Ammon's horn (tissue), 1 donor: ENCODE measurements around the gene RALBP1.
"Not testable (repeated sequence)": the region's sequence is repeated elsewhere in the genome, so short reads cannot be mapped to it uniquely, and the experiment has no call there.

Experiments
- DNase-seq: peaks from one replicate; pipeline ENCODE4 v3.0.0-alpha.2; 2016; ENCODE audit warnings: low spot score

Gene RALBP1

DNA sequence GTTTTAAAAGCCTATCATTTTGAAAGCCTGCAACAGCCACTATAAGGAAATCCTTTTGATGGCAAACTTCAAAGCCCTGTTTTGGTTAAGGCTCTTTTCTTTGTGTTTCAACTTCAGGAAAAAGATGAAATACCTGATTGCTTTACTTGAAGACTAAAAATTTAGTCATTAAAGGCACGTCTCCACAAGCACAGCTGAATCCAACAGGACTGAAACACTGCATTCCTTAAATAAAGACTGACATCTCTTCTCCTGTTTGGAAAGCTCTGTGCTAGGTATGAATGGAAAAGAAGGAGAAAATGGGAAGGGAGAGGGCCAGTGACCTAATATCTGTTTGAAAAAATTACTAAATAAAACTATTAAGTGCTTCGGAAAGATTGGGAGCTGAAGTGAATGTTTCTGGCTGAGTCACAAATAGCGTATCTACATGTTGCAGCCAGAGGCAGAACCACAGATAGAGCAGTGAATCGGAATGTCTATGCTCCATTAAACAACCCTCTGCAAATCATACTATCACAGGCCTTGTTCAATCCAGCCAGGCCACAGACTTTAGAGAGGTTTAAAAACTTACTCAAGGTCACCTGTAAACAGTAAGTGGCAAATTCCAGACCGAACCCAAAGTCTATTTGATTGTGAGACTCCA lies 21.1 kb upstream of the RALBP1 start:
- no peak for DNase-seq

DNA sequence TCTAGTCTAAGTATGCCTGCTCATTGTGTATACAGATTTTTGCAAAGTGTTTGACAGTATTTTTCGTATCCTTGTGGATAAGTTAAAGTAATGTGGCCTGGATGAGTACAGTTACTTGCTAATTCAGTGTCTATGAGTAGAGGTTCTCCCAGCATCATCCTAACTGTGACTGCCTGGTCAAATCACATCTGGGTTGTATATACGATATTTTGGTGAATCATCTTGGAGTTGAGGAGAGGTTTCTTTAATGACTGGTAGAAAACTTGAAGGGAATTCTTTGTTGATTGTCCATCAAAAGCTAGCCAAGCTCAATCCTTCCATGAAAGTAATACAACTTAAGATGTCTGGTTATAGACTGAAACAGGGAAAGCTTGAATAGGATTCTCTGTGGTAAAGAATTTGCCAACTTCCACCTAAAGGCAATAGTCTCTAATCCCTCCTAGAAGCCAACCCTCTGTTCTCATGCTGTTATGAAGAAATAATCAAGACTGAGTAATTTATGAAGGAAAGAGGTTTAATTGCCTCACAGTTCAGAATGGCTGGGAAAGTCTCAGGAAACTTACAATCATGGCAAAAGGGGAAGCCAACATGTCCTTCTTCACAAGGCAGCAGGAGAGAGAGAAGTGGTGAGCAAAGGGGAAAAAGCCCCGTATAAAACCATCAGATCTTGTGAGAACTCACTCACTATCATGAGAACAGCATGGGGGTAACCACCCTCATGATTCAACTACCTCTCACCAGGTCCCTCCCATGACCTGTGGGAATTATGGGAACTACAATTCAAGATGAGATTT lies 19.4 kb upstream of the RALBP1 start:
- no peak for DNase-seq

DNA sequence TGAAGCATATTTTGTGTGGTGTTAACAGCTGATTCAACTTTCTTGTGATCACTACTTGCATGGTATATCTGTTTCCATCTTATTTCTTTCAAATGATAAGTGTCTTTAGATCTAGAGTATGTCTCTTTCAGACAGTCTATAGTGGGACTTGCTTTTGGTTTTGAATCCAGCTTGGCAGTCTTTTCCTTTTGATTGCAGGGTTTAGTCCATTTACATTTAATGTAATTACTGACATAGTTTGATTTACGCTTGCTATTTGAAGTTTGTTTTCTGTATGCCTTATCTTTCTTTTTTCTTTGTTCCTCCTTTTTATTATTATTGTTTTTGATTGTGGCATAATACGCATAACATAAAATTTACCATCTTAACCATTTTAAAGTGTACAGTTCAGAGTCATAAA lies 9.2 kb upstream of the RALBP1 start:
- no peak for DNase-seq

DNA sequence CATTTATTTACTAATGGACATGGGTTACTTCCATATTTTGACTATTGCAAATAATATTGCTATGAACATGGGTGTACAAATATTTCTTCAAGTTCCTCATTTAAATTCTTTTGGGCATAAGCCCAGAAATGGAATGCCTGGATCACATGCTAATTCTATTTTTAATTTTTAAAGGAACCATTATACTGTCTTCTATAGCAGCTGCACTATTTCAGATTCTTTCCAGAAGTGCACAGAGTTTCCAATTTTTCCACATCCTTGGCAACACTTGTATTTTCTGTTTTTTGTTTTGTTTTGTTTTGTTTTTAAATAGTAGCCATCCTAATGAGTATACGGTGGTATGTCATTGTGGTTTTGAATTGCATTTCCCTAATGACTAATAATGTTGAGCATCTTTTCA lies 8.5 kb upstream of the RALBP1 start:
- DNase-seq = no peak

- no peak for DNase-seq
Measured at GRCh38 chr18:9468998-9469397, 6.3 kb upstream of the RALBP1 start.

- DNase-seq = no peak
Measured at GRCh38 chr18:9469685-9470084, 5.6 kb upstream of the RALBP1 start.

DNA sequence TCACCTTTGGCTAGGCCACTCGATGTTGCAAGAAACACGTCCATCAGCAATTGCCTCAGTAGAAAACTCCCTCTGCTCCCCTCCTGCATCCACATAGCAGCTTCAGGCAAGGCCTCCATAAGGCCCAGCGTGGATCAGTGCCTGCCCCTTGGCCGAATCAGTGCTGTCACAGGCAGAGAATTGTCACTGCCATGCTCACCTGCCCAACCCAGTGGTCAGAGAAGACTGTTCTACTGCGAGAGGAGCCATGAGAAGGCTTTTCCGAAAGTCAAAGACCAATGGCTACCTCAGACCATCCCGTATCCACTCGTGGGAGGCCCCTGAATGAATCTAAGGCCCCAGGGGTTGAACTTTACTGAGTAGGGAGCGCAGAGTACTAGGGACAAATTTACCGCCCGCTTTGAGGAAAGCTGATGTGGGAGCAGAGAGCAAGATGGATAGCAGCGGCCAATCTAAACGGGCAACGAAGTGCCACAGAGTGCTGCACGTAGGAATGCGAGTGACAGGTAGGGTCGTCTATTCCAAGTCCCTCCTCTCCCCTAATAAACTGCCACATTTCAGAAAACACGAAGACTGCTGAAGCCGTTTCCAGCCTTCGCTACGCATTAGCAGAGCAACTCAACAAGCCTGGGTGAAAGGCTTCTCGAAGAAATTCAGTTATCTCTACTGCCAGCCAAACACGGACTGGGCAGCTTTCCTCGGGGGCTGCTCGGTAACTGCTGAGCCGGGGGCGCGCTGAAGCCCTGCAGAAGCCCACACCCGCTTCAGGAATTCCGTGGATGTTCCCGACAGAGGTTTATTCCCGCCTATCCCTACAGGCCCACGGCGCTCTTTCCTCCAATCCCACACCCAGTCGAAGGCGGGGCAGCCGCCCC lies 968 bp upstream of the RALBP1 start:
- no peak for DNase-seq

DNA sequence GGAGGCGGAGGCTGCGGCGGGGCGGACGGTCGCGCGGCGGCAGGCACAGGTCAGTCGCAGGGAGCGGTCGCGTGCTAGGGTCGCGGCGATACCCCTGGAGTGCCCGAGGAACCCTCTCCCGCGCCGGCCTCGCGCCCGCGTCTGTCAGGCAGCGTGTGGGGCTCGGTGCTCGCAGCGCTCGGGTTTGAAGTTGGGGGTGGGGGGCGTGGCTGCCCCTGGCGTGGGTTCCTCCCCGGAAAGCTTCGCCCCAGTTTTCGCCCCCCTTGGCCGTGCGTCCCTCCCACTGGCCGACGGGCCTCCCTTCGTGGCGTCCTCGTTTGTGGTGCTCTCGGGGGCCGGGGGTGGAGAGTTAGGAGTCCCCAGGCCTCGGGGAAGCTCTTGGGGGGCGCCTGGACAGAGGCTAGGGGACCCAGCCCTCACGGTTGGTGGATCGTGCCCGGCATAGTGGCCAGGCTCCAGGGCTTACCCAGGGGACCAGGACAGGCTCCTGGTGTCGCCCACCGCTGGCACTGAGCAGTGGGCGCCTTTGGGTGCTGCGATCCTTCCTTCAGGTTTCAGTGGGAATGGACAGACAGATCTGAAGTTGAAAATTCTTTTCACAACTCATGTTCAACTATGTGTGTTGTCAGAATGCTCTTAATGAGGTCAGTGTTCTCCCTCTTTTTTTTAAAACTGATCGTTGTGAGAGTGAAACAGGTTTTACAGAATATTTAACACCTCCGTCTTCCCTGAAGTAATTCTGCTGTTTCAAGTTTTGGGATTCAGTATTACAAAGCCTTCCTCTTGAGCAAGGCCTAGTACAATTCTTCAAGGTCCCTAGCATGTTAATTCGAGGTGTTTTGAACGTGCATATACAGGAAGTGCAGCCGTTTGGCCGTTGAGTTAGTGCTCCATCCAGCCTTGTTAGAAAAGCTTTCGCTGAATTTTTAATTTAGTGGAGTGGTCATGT lies 604 bp downstream of the RALBP1 start:
- peak; percentile 2 for DNase-seq

- not testable (repeated sequence) for DNase-seq
Measured at GRCh38 chr18:9476949-9477348, 1.6 kb downstream of the RALBP1 start.

- no peak for DNase-seq
Measured at GRCh38 chr18:9477509-9477908, 2.2 kb downstream of the RALBP1 start.

- no peak for DNase-seq
Measured at GRCh38 chr18:9478545-9478944, 3.2 kb downstream of the RALBP1 start.

DNA sequence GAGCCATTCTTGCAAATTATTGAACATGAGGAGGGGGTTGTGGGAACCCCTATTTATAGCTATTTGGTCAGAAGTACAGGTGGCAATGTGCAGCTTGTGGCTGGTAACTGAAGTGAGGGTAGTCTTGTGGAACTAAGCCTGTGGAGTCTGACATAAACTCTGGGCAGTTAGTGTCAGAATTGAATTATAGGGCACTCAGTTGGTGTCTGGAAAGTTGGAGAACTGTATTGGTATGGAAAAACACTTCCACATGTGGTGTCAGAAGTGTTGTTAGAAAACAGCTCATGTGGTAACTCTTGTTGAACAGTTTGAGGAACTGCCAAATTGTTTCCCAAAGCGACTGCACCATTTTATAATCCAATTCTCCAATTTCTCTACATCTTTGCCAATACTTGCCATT lies 7.5 kb downstream of the RALBP1 start:
- no peak for DNase-seq

DNA sequence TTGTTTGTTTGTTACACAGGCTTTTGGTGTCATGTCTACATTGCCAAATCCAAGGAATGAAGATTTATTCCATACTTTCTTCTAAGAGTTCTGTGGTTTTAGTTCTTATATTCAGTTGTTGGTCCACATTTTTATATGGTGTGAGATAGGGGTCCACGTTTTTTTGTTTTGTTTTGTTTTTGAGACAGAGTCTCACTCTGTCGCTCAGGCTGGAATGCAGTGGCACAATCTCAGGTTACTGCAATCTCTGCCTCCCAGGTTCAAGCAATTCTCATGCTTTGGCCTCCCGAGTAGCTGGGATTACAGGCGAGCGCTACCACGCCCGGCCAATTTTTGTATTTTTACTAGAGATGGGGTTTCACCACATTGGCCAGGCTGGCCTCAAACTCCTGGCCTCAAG lies 8.2 kb downstream of the RALBP1 start:
- no peak for DNase-seq

GRCh38 chr18:9484856-9485255 lies 9.5 kb downstream of the RALBP1 start:
- DNase-seq = not testable (repeated sequence)

DNA sequence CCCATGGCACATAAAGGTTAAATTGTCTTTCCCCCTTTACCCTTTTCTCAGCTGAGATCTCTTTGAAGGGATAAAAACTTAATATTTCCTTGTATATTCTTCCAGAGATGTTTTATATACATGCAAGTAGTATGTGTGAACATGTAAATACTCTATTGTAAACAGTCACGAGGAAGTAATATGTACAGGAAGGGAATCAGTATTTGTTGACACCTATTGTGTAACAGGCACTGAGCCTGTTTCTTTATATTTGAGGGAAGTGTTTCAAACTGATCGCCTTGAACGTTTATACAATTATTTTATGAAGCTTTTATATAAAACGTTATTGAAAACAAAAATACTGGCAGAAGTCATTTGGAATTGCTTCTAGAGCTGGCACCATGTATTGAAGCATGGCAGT lies 13.2 kb downstream of the RALBP1 start:
- no peak for DNase-seq

- DNase-seq = no peak
Measured at GRCh38 chr18:9494778-9495331, 19.5 kb downstream of the RALBP1 start.

GRCh38 chr18:9495465-9495864 lies 20.2 kb downstream of the RALBP1 start:
- DNase-seq = no peak

- no peak for DNase-seq
Measured at GRCh38 chr18:9495916-9496705, 20.8 kb downstream of the RALBP1 start.

DNA sequence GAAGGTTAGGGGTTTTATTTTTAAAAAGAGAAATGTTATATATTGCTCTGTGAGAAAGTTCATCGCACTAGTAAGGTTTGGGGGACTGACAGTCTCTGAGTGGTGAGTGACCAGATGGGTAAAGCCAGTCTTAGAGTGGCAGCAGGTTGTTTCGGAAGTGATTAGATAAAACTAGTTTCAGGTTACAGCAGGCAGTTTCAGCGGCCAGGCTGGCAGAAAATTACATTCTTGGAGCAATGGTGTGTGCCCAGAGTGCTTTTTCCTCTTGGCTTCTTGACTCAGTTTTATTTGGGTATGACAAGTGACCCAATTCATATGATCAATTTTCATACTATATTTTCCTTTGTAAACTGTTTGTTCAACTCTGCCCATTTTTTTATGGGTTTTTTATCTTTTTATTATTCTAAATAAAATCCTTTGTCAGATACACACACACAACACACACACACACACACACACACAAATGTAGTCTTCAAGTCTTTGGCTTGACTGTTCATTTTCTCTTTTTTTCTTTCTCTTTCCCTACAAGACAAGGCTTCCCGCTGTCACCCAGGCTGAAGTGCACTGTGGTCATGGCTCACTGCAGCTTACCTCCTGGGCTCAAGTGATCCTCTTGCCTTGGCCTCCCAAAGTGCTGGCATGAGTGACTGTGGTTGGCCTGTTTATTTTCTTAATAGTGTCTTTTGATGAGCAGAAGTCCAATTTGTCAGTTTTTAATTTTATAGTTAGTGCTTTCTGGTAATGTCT lies 30.9 kb downstream of the RALBP1 start:
- DNase-seq = no peak
